T-cell (primary cell): ENCODE data around the gene FGD3. TPM values are rescaled to one million over a fixed set of nuclear protein-coding genes. Genes with fewer than 3 reads are reported as not detected.

ENCODE experiments used
- ATAC-seq, 4 experiments: fragments of 200-7000 bp in 3 of 4; fragments of 150-1000 bp in 1 of 4; cut with Tn5 transposase; replicated peaks in 1 of 4; 1 replicate in 3 of 4; 2 replicates in 1 of 4; pipeline ENCODE4 v1.10.0; 2021; ENCODE audit warnings: moderate library complexity in 3 of 4, mild to moderate bottlenecking in 2 of 4, moderate number of reproducible peaks in 1 of 4
- CTCF ChIA-PET, 2 donors: fragments of 300-600 bp; sonication (Branson Sonifier 250); formaldehyde crosslinking; loops; one replicate each; lab custom pipeline; 2022; ENCODE audit warnings: antibody characterized with exemption in 2 of 2; lab: Charles Lee
- POLR2A ChIA-PET, 2 donors: fragments of 300-600 bp; sonication (Branson Sonifier 250); formaldehyde crosslinking; loops; one replicate each; lab custom pipeline; 2022; ENCODE audit warnings: antibody characterized with exemption in 2 of 2; lab: Charles Lee
- DNase-seq, 35 experiments: peaks; one replicate each; pipeline versions ENCODE4 v3.0.0 to v3.0.0-alpha.2; 2013 to 2023
- H3K27ac ChIP-seq: one replicate; pipeline ENCODE4 v1.5.1; 2013; ENCODE audit warnings: low read length
- H3K27me3 ChIP-seq, 2 experiments: replicated peaks in 1 of 2; 1 replicate in 1 of 2; 2 replicates in 1 of 2; pipeline versions ENCODE4 v1.6.1 to v1.7.0; 2013; ENCODE audit warnings: low read length in 1 of 2, mixed read lengths in 1 of 2; ENCODE audit not compliant: control insufficient read depth in 2 of 2, insufficient read depth in 2 of 2; ENCODE audit errors: extremely low read depth in 1 of 2
- H3K36me3 ChIP-seq, 2 donors: 1 replicate in 1 of 2; 2 replicates in 1 of 2; pipeline versions ENCODE4 v1.6.1 to v1.7.0; 2013; ENCODE audit warnings: low read length in 1 of 2; ENCODE audit not compliant: control insufficient read depth in 2 of 2, insufficient read depth in 1 of 2; ENCODE audit errors: extremely low read depth in 1 of 2
- H3K4me1 ChIP-seq, 2 experiments: 1 replicate in 1 of 2; 2 replicates in 1 of 2; pipeline versions ENCODE4 v1.6.1 to v1.7.0; 2013; ENCODE audit warnings: low read length in 2 of 2, mixed read lengths in 1 of 2; ENCODE audit not compliant: insufficient read depth in 2 of 2, control insufficient read depth in 1 of 2; ENCODE audit errors: extremely low read depth in 1 of 2
- H3K4me3 ChIP-seq, 2 donors: 1 replicate in 1 of 2; 2 replicates in 1 of 2; pipeline versions ENCODE4 v1.5.1 to v1.7.0; 2013; ENCODE audit warnings: mild to moderate bottlenecking in 2 of 2, low read length in 1 of 2, moderate library complexity in 1 of 2; ENCODE audit not compliant: control insufficient read depth in 1 of 2; ENCODE audit errors: extremely low read depth in 1 of 2
- H3K9me3 ChIP-seq: 2 replicates; pipeline ENCODE4 v1.7.0; 2013
- H3K27ac Mint-ChIP-seq, 2 donors: one replicate each; pipeline ENCODE4 v1.8.0; 2020 to 2021; ENCODE audit warnings: mild to moderate bottlenecking in 2 of 2, mixed read lengths in 2 of 2
- H3K27me3 Mint-ChIP-seq, 2 donors: one replicate each; pipeline ENCODE4 v1.8.0; 2021 to 2022; ENCODE audit warnings: mixed read lengths in 2 of 2
- H3K36me3 Mint-ChIP-seq: one replicate; pipeline ENCODE4 v1.8.0; 2021; ENCODE audit warnings: mixed read lengths
- H3K4me1 Mint-ChIP-seq, 3 donors: one replicate each; pipeline ENCODE4 v1.8.0; 2020 to 2022; ENCODE audit warnings: mixed read lengths in 3 of 3, mild to moderate bottlenecking in 1 of 3
- H3K4me3 Mint-ChIP-seq, 3 donors: one replicate each; pipeline ENCODE4 v1.8.0; 2020 to 2022; ENCODE audit warnings: mild to moderate bottlenecking in 3 of 3, mixed read lengths in 3 of 3, moderate library complexity in 3 of 3
- H3K9me3 Mint-ChIP-seq, 3 donors: one replicate each; pipeline ENCODE4 v1.8.0; 2020 to 2022; ENCODE audit warnings: mixed read lengths in 3 of 3
- WGBS: methylation state at CpG from one replicate; pipeline ENCODE4 v1.1.5; 2013; ENCODE audit warnings: missing lambda C conversion rate; ENCODE audit not compliant: insufficient coverage; 5-methylcytosine and 5-hydroxymethylcytosine counted together
- total RNA-seq, 35 experiments: library from RNA in 6 of 35; stranded (reverse) in 6 of 35; fragments of 120-200 nt in 1 of 35; gene quantifications; one replicate each; pipeline versions ENCODE4 v1.2.1 to v1.2.4 and lab custom pipeline; 2013 to 2026

Gene FGD3
- total RNA-seq, 5 donors from 2014 or later (not counting 1 experiment from before 2014, with no cell fraction given): 188 to 349 (median 293) TPM

DNA sequence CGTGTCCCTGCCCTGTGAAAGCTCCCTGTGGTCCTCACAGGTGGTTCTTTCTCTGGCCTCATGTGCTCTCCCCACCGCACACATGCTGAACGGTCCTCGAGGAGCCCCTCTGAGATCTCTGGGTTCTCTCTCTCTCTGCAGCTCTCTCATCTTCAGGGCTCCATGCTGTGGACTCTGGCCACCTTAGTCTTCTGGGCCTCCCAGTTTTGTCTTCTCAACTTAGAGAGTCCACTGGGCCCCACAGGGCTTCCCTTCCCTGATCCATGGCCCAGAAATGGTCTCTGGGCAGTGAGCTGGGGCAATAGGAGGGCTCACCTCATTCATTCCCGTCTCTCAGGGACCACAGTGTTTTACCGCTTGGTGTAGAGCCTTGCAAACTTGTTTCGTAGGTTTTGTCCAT lies 26.4 kb downstream of the FGD3 start:
- Histone ChIP-seq H3K4me1 (peaks cover 67 to 90% of the 10 kb centered on the region in 2 experiments), H3K9me3 (no peaks in the 10 kb centered on the region), H3K27me3 (no peaks in the 10 kb centered on the region), H3K4me3 (no peak overlapping the region), H3K36me3 (peaks cover 19 to 50% of the 10 kb centered on the region in 2 donors), H3K27ac (no peak overlapping the region)
- DNase-seq (peak in 1 of 35 experiments; percentile 12), ATAC-seq (no peak)
- H3K27ac Mint-ChIP-seq: peak overlapping the region; percentile 85 to 89
- H3K36me3 Mint-ChIP-seq: peaks cover 45% of the 10 kb centered on the region
- H3K9me3 Mint-ChIP-seq: no peaks in the 10 kb centered on the region
- peak overlapping the region; percentile 41 to 84 (median 64) for H3K4me3 Mint-ChIP-seq
- WGBS: 100% methylated on average over 1 of the region's 7 CpGs
- H3K4me1 Mint-ChIP-seq: peaks cover 88 to 94% (median 91%) of the 10 kb centered on the region in 3 donors
- no peaks in the 10 kb centered on the region for H3K27me3 Mint-ChIP-seq
- ChIA-PET POLR2A (no interaction called here), CTCF (no interaction called here)

DNA sequence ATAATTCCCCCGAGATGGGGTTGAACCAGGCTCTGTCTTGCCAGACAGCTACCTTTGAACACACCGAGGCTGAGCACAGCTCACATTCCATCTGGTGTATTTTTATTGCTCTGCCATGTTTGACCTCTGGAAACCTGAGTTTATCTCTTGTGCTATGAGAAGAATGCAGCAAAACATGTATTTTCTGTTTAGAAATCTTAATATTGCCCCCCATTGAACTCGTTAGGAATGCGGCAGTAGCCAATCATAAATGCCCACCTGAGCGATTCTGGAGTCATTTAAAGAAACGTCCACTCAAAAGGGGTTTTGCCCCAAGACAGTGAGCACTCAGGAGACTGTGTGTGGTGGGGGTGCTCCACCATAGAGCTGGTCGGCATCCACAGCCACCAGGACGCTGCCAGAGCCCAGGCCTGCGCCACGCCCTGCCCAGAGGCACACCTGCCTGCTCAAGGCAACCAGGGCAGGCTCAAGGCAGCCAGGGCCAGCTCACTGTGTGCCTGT lies 26.9 kb downstream of the FGD3 start:
- 81% methylated on average over 9 of the region's 10 CpGs for WGBS
- Mint-ChIP-seq H3K9me3 (no peaks in the 10 kb centered on the region), H3K4me3 (peak overlapping the region; percentile 2 to 84 (median 41)), H3K36me3 (peaks cover 50% of the 10 kb centered on the region), H3K27me3 (no peaks in the 10 kb centered on the region), H3K4me1 (peaks cover 88 to 94% (median 91%) of the 10 kb centered on the region in 3 donors), H3K27ac (peak overlapping the region; percentile 85 to 89)
- DNase-seq: peak in 1 of 35 experiments; percentile 11
- Histone ChIP-seq H3K27ac (peak overlapping the region; percentile 9), H3K27me3 (no peaks in the 10 kb centered on the region), H3K36me3 (peaks cover 19 to 50% of the 10 kb centered on the region in 2 donors), H3K4me3 (no peak overlapping the region), H3K4me1 (peaks cover 65 to 85% of the 10 kb centered on the region in 2 experiments), H3K9me3 (no peaks in the 10 kb centered on the region)
- no peak for ATAC-seq
- POLR2A ChIA-PET: interaction anchor here in 1 of 2 donors (0.9 kb wide), 1 partner anchor 10 kb away, joined by 3 read pairs; no protein-coding TSS in a partner anchor
- CTCF ChIA-PET: interaction anchor here in 1 of 2 donors (1.6 kb wide), 1 partner anchor 17 kb away, joined by 5 read pairs; no protein-coding TSS in a partner anchor

DNA sequence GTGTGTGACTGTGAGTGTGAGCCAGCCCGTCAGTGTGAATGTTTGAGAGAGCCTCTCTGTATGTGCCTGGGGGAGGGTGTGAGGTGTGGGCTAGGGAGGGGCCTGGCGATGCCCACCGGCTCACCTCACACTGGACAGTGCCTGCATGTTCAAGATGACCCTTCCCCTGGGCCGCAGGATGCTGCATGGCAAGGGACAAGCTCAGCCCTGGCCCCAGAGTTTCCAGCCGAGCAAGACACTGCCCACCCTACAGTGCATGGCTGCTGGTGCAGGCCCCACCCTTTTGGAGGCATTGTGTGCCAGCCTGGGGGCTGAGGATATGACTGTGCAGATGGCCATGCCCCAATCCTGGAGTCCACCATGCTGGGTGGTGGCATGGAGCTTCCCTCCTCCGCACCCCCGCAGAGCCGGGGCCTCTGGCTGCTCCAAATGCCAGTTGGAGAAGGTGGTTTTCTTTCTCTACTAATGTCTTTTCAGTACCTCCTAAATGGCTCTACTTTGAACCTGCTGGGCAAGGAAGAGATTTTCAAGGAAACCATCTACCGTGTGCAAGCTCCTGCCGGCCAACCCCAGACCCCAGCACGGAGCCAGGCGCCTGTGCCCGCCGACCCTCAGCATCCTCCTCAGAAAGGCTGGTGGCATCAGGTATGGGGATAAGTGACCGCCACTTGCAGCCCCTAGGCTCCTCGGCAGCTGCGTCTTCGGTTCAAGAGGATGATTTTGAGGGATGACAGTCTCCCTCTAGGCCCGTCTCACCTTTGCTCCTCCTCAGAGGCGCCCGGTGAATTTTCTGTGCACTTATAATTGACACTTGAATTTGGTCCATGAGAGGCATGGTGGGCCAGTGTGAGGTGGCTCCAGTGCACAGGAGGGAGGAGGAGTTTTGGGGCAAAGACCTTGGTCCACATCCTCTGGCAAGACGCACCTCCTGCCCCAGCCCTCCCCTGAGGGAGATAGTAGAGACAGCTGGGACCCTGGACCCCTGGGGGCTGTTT lies 27.7 kb downstream of the FGD3 start:
- peaks cover 19 to 45% of the 10 kb centered on the region in 2 donors for H3K36me3 ChIP-seq

DNA sequence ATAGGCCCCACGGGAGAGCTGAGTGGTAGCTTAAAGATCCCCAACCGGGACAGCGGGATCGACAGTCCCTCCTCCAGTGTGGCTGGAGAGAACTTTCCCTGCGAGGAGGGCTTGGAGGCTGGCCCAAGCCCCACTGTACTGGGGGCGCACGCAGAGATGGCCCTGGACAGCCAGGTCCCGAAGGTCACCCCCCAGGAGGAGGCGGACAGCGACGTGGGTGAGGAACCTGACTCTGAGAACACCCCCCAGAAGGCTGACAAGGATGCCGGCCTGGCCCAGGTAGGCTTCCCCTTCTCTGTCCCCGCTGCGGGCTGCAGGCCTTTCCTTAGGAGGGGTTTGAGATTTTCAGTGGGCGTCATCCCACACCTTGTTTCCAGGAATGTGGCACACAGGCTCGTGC lies 29.1 kb downstream of the FGD3 start:
- Histone ChIP-seq H3K27ac (no peak overlapping the region), H3K36me3 (peaks cover 19 to 45% of the 10 kb centered on the region in 2 donors), H3K9me3 (no peaks in the 10 kb centered on the region), H3K4me1 (peaks cover 58 to 74% of the 10 kb centered on the region in 2 experiments), H3K27me3 (no peaks in the 10 kb centered on the region), H3K4me3 (no peak overlapping the region)
- DNase-seq: no peak
- H3K9me3 Mint-ChIP-seq: no peaks in the 10 kb centered on the region
- peaks cover 87 to 94% (median 91%) of the 10 kb centered on the region in 3 donors for H3K4me1 Mint-ChIP-seq
- peak overlapping the region in 1 of 3 donors; percentile 76 for H3K4me3 Mint-ChIP-seq
- ChIA-PET POLR2A (interaction anchor here in 1 of 2 donors (0.6 to 1.0 kb wide), 3 partner anchors 52 to 1190 kb away, joined by 3 to 4 read pairs (median 3); no protein-coding TSS in a partner anchor), CTCF (interaction anchor here in 1 of 2 donors (1.3 kb wide), 1 partner anchor 21 kb away, joined by 5 read pairs; no protein-coding TSS in a partner anchor)
- H3K36me3 Mint-ChIP-seq: peaks cover 60% of the 10 kb centered on the region
- ATAC-seq: no peak
- peak overlapping the region; percentile 88 to 90 for H3K27ac Mint-ChIP-seq
- H3K27me3 Mint-ChIP-seq: no peaks in the 10 kb centered on the region
- 92% methylated on average over 12 of the region's 16 CpGs for WGBS

More for the DNA sequence above, 27.7 kb downstream of the FGD3 start:
- Histone ChIP-seq H3K9me3 (no peaks in the 10 kb centered on the region), H3K4me3 (no peak overlapping the region), H3K27ac (no peak overlapping the region), H3K27me3 (no peaks in the 10 kb centered on the region), H3K4me1 (peaks cover 63 to 78% of the 10 kb centered on the region in 2 experiments)
- ATAC-seq: no peak
- ChIA-PET CTCF (interaction anchor here in 1 of 2 donors (1.3 to 1.6 kb wide), 2 partner anchors 18 to 20 kb away, joined by 5 read pairs; no protein-coding TSS in a partner anchor), POLR2A (interaction anchor here in 1 of 2 donors (0.9 kb wide), 1 partner anchor 11 kb away, joined by 3 read pairs; no protein-coding TSS in a partner anchor)
- no peaks in the 10 kb centered on the region for H3K9me3 Mint-ChIP-seq
- WGBS: 87% methylated on average over 13 of the region's 22 CpGs
- peak in 1 of 35 experiments; percentile 10 for DNase-seq
- no peaks in the 10 kb centered on the region for H3K27me3 Mint-ChIP-seq
- H3K4me3 Mint-ChIP-seq: peak overlapping the region; percentile 2 to 84 (median 39)
- H3K4me1 Mint-ChIP-seq: peaks cover 86 to 94% (median 91%) of the 10 kb centered on the region in 3 donors
- H3K36me3 Mint-ChIP-seq: peaks cover 56% of the 10 kb centered on the region
- peak overlapping the region; percentile 85 to 89 for H3K27ac Mint-ChIP-seq

DNA sequence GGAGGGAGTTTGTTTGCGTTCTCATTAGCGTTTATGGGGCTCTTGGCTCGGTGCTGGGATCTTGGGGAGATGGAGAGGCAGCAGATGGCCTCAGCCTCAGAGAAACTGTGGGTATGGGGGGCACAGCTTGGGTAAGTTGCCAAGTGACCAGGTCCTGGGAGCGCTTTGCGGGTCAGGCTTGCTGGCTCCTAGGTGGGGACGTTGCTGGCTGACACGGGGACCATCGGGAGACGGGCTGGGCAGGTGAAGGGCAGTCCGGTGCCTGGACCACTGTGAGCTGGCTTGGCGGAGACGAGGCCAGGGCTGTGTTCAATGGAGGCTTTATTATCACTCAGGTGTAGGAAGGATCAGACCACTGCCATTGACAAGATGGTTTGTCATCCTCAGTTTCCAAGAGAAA lies 30.0 kb downstream of the FGD3 start:
- Mint-ChIP-seq H3K36me3 (peaks cover 68% of the 10 kb centered on the region), H3K27ac (peak overlapping the region; percentile 88 to 90), H3K4me1 (peaks cover 90 to 94% (median 91%) of the 10 kb centered on the region in 3 donors), H3K9me3 (no peaks in the 10 kb centered on the region), H3K27me3 (no peaks in the 10 kb centered on the region), H3K4me3 (peak overlapping the region in 2 of 3 donors; percentile 24 to 76)
- Histone ChIP-seq H3K4me1 (peaks cover 59 to 67% of the 10 kb centered on the region in 2 experiments), H3K27ac (peak overlapping the region; percentile 10), H3K9me3 (no peaks in the 10 kb centered on the region), H3K4me3 (no peak overlapping the region), H3K36me3 (peaks cover 19 to 48% of the 10 kb centered on the region in 2 donors), H3K27me3 (no peaks in the 10 kb centered on the region)
- CTCF ChIA-PET: interaction anchor here in 1 of 2 donors (0.6 kb wide), 1 partner anchor 74 kb away, joined by 8 read pairs; no protein-coding TSS in a partner anchor
- POLR2A ChIA-PET: no interaction called here
- no peak for DNase-seq
- no peak for ATAC-seq
- WGBS: 94% methylated on average over 12 of the region's 12 CpGs
